ENCODE data around the gene LILRB1. TPM values are rescaled to one million over a fixed set of nuclear protein-coding genes. Genes with fewer than 3 reads are reported as not detected.

The LILRB1 gene
- total RNA-seq, 1 donor from 2014 or later, result 171 TPM

- Mint-ChIP-seq H3K4me3 (no peak overlapping the region), H3K4me1 (peaks cover 57% of the 10 kb centered on the region), H3K36me3 (ENCODE audit: low read depth) (no peaks in the 10 kb centered on the region), H3K27ac (no peak overlapping the region), H3K9me3 (peaks cover 3% of the 10 kb centered on the region), H3K27me3 (no peaks in the 10 kb centered on the region)
- ChIA-PET CTCF (no interaction called here), POLR2A (no interaction called here)
- intact Hi-C loops (cut with micrococcal nuclease), result no loop called here
- DNase-seq, result no peak
- no peak for ATAC-seq (ENCODE audit: low read depth)
- no peak for TF ChIP-seq CTCF (IDR thresholded peaks at IDR 0.05)
Observed at GRCh38 chr19:54608792-54609191, 21.5 kb upstream of the LILRB1 start.

DNA sequence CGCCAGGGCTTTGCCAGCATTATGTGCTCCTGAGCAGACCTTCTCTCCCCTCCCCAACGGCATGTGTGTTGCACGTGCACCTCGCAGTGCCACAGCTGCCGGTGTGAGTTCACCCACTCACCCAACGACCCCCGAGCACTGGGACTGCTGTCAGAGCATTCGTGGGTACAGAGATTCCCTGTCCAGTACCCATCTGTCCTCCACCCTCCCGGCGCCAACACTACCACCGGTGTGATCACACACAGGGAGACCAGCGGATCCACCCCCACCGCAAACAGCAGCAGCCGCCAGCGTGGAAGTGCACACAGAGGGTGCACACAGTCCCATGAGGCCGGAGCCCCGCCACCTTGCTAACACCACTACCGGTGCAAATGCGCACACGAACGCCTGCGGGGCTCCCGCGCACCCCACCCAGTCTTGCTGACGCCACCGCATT lies 20.9 kb upstream of the LILRB1 start:
- CTCF ChIA-PET, result no interaction called here

GRCh38 chr19:54612428-54612827 lies 17.9 kb upstream of the LILRB1 start:
- CTCF ChIA-PET, result no interaction called here
- Mint-ChIP-seq H3K27me3 (no peaks in the 10 kb centered on the region), H3K4me1 (peaks cover 72% of the 10 kb centered on the region), H3K27ac (peak overlapping the region; percentile 18), H3K36me3 (ENCODE audit: low read depth) (peaks cover 7% of the 10 kb centered on the region), H3K4me3 (peak overlapping the region; percentile 32), H3K9me3 (peaks cover 4% of the 10 kb centered on the region)
- no peak for TF ChIP-seq CTCF (IDR thresholded peaks at IDR 0.05)
- ATAC-seq (ENCODE audit: low read depth) (no peak), DNase-seq (no peak)
- POLR2A ChIA-PET, result no interaction called here
- intact Hi-C loops (cut with micrococcal nuclease), result no loop called here

More for the DNA sequence above, 20.9 kb upstream of the LILRB1 start:
- Mint-ChIP-seq H3K9me3 (peaks cover 3% of the 10 kb centered on the region), H3K4me1 (peaks cover 63% of the 10 kb centered on the region), H3K27ac (no peak overlapping the region), H3K36me3 (ENCODE audit: low read depth) (no peaks in the 10 kb centered on the region), H3K4me3 (no peak overlapping the region), H3K27me3 (no peaks in the 10 kb centered on the region)
- no peak for DNase-seq
- TF ChIP-seq CTCF (IDR thresholded peaks at IDR 0.05), result no peak
- ATAC-seq (ENCODE audit: low read depth), result no peak
- intact Hi-C loops (cut with micrococcal nuclease), result no loop called here
- POLR2A ChIA-PET, result no interaction called here

DNA sequence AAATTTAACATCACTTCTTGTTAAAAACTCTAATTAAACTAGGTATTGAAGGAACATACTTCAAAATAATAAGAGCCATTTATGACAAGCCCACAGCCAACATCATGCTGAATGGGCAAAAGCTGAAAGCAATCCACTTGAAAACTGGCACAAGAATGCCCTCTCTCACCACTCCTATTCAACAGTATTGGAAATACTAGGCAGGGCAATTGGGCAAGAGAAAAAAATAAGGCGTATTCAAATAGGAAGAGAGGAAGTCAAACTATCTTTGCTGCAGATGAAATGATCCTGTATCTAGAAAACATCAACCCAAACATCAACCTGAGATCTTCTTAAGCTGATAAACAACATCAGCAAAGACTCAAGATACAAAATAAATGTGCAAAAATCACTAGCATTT lies 15.6 kb upstream of the LILRB1 start:
- intact Hi-C loops (cut with micrococcal nuclease), result loop anchor here (5.0 kb wide), 3 partner anchors 42 to 152 kb away; partner anchors contain the start of genes LENG9, LILRA2 and LILRB4
- CTCF ChIA-PET, result interaction anchor here (0.9 kb wide), 1 partner anchor 133 kb away, joined by 3 read pairs; no protein-coding TSS in a partner anchor

GRCh38 chr19:54616057-54616456 lies 14.2 kb upstream of the LILRB1 start:
- ATAC-seq (ENCODE audit: low read depth) (peak; percentile 29), DNase-seq (no peak)
- no peaks in the 10 kb centered on the region for H3K27me3 Mint-ChIP-seq
- ChIA-PET POLR2A (interaction anchor here (1.0 to 2.8 kb wide), 9 partner anchors 9 to 664 kb away, joined by 3 to 18 read pairs (median 4); partner anchors contain the start of genes HSPBP1, LENG9, LILRA1 and LILRA2), CTCF (interaction anchor here (0.6 to 1.5 kb wide), 4 partner anchors 55 to 137 kb away, joined by 3 to 5 read pairs (median 4); no protein-coding TSS in a partner anchor)
- peaks cover 80% of the 10 kb centered on the region for H3K4me1 Mint-ChIP-seq
- TF ChIP-seq CTCF (IDR thresholded peaks at IDR 0.05), result no peak
- H3K36me3 Mint-ChIP-seq (ENCODE audit: low read depth), result peaks cover 17% of the 10 kb centered on the region
- H3K27ac Mint-ChIP-seq, result peak overlapping the region; percentile 99
- intact Hi-C loops (cut with micrococcal nuclease), result loop anchor here (5.0 kb wide), 3 partner anchors 44 to 154 kb away; partner anchors contain the start of genes LENG9, LILRA2 and LILRB4
- H3K9me3 Mint-ChIP-seq, result peaks cover 4% of the 10 kb centered on the region
- H3K4me3 Mint-ChIP-seq, result peak overlapping the region; percentile 99

More for the DNA sequence above, 15.6 kb upstream of the LILRB1 start:
- POLR2A ChIA-PET, result no interaction called here
- no peak overlapping the region for H3K4me3 Mint-ChIP-seq
- H3K4me1 Mint-ChIP-seq, result peaks cover 76% of the 10 kb centered on the region
- no peak for TF ChIP-seq CTCF (IDR thresholded peaks at IDR 0.05)
- DNase-seq, result no peak
- peak overlapping the region; percentile 12 for H3K27ac Mint-ChIP-seq
- H3K27me3 Mint-ChIP-seq, result no peaks in the 10 kb centered on the region
- peaks cover 13% of the 10 kb centered on the region for H3K36me3 Mint-ChIP-seq (ENCODE audit: low read depth)
- H3K9me3 Mint-ChIP-seq, result peaks cover 4% of the 10 kb centered on the region
- no peak for ATAC-seq (ENCODE audit: low read depth)
